Measurements from ENCODE around the gene LAPTM5.

LAPTM5 gene

GRCh38 chr1:30727824-30728223, 29.8 kb downstream of the LAPTM5 start:
- no peak for DNase-seq

- no peak for DNase-seq
Measured at GRCh38 chr1:30726773-30727684, 30.5 kb downstream of the LAPTM5 start.

- no peak for DNase-seq
Measured at GRCh38 chr1:30726236-30726635, 31.3 kb downstream of the LAPTM5 start.

- no peak for DNase-seq
Measured at GRCh38 chr1:30725450-30726095, 32.0 kb downstream of the LAPTM5 start.

GRCh38 chr1:30724655-30725421, 32.7 kb downstream of the LAPTM5 start:
- no peak for DNase-seq

GRCh38 chr1:30724175-30724574, 33.4 kb downstream of the LAPTM5 start:
- DNase-seq = no peak

GRCh38 chr1:30723331-30723755, 34.2 kb downstream of the LAPTM5 start, which contains the start of gene MATN1:
MATN1 (minus strand) TSS chr1:30723585; CDS start chr1:30723551, 34 bp downstream.
- DNase-seq = no peak

- DNase-seq = no peak
Measured at GRCh38 chr1:30721812-30722537, 35.6 kb downstream of the LAPTM5 start.

- DNase-seq = no peak
Measured at GRCh38 chr1:30721341-30721793, 36.2 kb downstream of the LAPTM5 start.

- DNase-seq = no peak
Measured at GRCh38 chr1:30720271-30721223, 37.0 kb downstream of the LAPTM5 start.

- DNase-seq = peak in 1 of 4 experiments; percentile 43
Measured at GRCh38 chr1:30719406-30720270, 37.9 kb downstream of the LAPTM5 start.

- peak; percentile 66 to 75 (median 70) for DNase-seq
Measured at GRCh38 chr1:30718636-30719405, 38.8 kb downstream of the LAPTM5 start.

GRCh38 chr1:30718091-30718635, 39.4 kb downstream of the LAPTM5 start:
- peak; percentile 99 to 100 (median 100) for DNase-seq

- DNase-seq = no peak
Measured at GRCh38 chr1:30716646-30717045, 40.9 kb downstream of the LAPTM5 start.

- no peak for DNase-seq
Measured at GRCh38 chr1:30715886-30716285, 41.7 kb downstream of the LAPTM5 start.

GRCh38 chr1:30715216-30715615, 42.4 kb downstream of the LAPTM5 start:
- DNase-seq = no peak

GRCh38 chr1:30714536-30715090, 43.0 kb downstream of the LAPTM5 start:
- DNase-seq = no peak

GRCh38 chr1:30714025-30714424, 43.5 kb downstream of the LAPTM5 start:
- DNase-seq = no peak

GRCh38 chr1:30713311-30713710, 44.3 kb downstream of the LAPTM5 start:
- no peak for DNase-seq
